Neural progenitor cell (in vitro differentiated cells): Measurements from ENCODE around the gene OR10G7. TPM values are rescaled to one million over a fixed set of nuclear protein-coding genes. Genes with fewer than 3 reads are reported as not detected.

Source experiments
- DNase-seq: peaks from one replicate; pipeline ENCODE4 v3.0.0-alpha.2; 2016; ENCODE audit warnings: low spot score
- H2AFZ ChIP-seq: fragments of 200-600 bp; sonication (generic); replicated peaks from 2 replicates; pipeline ENCODE4 v1.6.1; 2016; ENCODE audit warnings: antibody characterized with exemption
- H3F3A ChIP-seq: fragments of 200-600 bp; sonication (generic); 2 replicates; pipeline ENCODE4 v1.6.1; 2016; ENCODE audit warnings: antibody characterized with exemption, low read depth
- H3K27ac ChIP-seq: fragments of 200-600 bp; sonication (generic); 2 replicates; pipeline ENCODE4 v1.5.1; 2016; ENCODE audit warnings: mild to moderate bottlenecking
- H3K27me3 ChIP-seq: fragments of 200-600 bp; sonication (generic); 2 replicates; pipeline ENCODE4 v1.6.1; 2016; ENCODE audit warnings: mild to moderate bottlenecking, moderate library complexity
- H3K36me3 ChIP-seq: fragments of 200-600 bp; sonication (generic); 2 replicates; pipeline ENCODE4 v1.5.1; 2016
- H3K4me1 ChIP-seq: fragments of 200-600 bp; sonication (generic); 2 replicates; pipeline ENCODE4 v1.6.1; 2016; ENCODE audit warnings: mixed run types
- H3K4me2 ChIP-seq: fragments of 200-600 bp; sonication (generic); 2 replicates; pipeline ENCODE4 v1.6.1; 2016
- H3K4me3 ChIP-seq: fragments of 200-600 bp; sonication (generic); 2 replicates; pipeline ENCODE4 v1.5.1; 2016
- H3K79me2 ChIP-seq: fragments of 200-600 bp; sonication (generic); 2 replicates; pipeline ENCODE4 v1.6.1; 2016; ENCODE audit warnings: low read depth
- H3K9ac ChIP-seq: fragments of 200-600 bp; sonication (generic); 2 replicates; pipeline ENCODE4 v1.6.1; 2016
- H3K9me3 ChIP-seq: fragments of 200-600 bp; sonication (generic); 2 replicates; pipeline ENCODE4 v1.5.1; 2016; ENCODE audit warnings: low read depth
- H4K20me1 ChIP-seq: fragments of 200-600 bp; sonication (generic); 2 replicates; pipeline ENCODE4 v1.6.1; 2016; ENCODE audit warnings: low read depth
- H3K27ac Mint-ChIP-seq: 3 replicates; pipeline ENCODE4 v1.8.0; 2021; ENCODE audit warnings: mixed read lengths
- H3K27me3 Mint-ChIP-seq: 2 replicates; pipeline ENCODE4 v1.8.0; 2022; ENCODE audit warnings: low read depth, mild to moderate bottlenecking, inconsistent platforms, moderate library complexity, mixed read lengths; ENCODE audit not compliant: insufficient read depth
- H3K36me3 Mint-ChIP-seq: 3 replicates; pipeline ENCODE4 v1.8.0; 2021; ENCODE audit warnings: mixed read lengths
- H3K4me1 Mint-ChIP-seq: 3 replicates; pipeline ENCODE4 v1.8.0; 2021; ENCODE audit warnings: mixed read lengths
- H3K4me3 Mint-ChIP-seq: 3 replicates; pipeline ENCODE4 v1.8.0; 2021; ENCODE audit warnings: mild to moderate bottlenecking, moderate library complexity, mixed read lengths
- H3K9me3 Mint-ChIP-seq: 3 replicates; pipeline ENCODE4 v1.8.0; 2020; ENCODE audit warnings: mixed read lengths
- CTCF ChIP-seq: fragments of 200-600 bp; sonication (generic); IDR thresholded peaks from 2 replicates; pipeline ENCODE4 v1.5.1; 2017; ENCODE audit warnings: antibody characterized with exemption, mild to moderate bottlenecking
- EZH2 ChIP-seq: fragments of 200-600 bp; sonication (generic); IDR thresholded peaks from 2 replicates; pipeline ENCODE4 v1.6.1; 2017; ENCODE audit warnings: antibody characterized with exemption, mild to moderate bottlenecking, moderate library complexity
- EZH2phosphoT487 ChIP-seq: fragments of 200-600 bp; sonication (generic); IDR thresholded peaks from 2 replicates; pipeline ENCODE4 v1.6.1; 2017; ENCODE audit warnings: antibody characterized with exemption
- total RNA-seq: library from RNA; depleted of rRNA; stranded (reverse); fragments of >200 nt; gene quantifications from 2 replicates; pipeline ENCODE4 v1.2.3, GENCODE V29; 2015; ENCODE audit warnings: low replicate concordance

The OR10G7 gene
- total RNA-seq, 1 donor from 2014 or later: not detected

GRCh38 chr11:124082371-124082770, 41.2 kb upstream of the OR10G7 start:
- no peak for DNase-seq
- no peaks in the 10 kb centered on the region for H3K9me3 ChIP-seq
- H3K9me3 Mint-ChIP-seq: no peaks in the 10 kb centered on the region
- H4K20me1 ChIP-seq: no peaks in the 10 kb centered on the region
- no peak overlapping the region for H3K4me3 ChIP-seq
- H3K27me3 ChIP-seq: no peaks in the 10 kb centered on the region
- TF ChIP-seq EZH2 (no peak), EZH2phosphoT487 (no peak), CTCF (no peak)
- H3F3A ChIP-seq: no peaks in the 10 kb centered on the region
- H2AFZ ChIP-seq: no peak overlapping the region
- no peak overlapping the region for H3K9ac ChIP-seq
- no peaks in the 10 kb centered on the region for H3K27me3 Mint-ChIP-seq
- H3K36me3 ChIP-seq: no peaks in the 10 kb centered on the region
- H3K79me2 ChIP-seq: no peaks in the 10 kb centered on the region
- H3K27ac ChIP-seq: no peak overlapping the region
- H3K4me1 Mint-ChIP-seq: peaks cover 36% of the 10 kb centered on the region
- no peaks in the 10 kb centered on the region for H3K36me3 Mint-ChIP-seq
- H3K4me3 Mint-ChIP-seq: no peak overlapping the region
- peak overlapping the region; percentile 12 for H3K27ac Mint-ChIP-seq
- no peak overlapping the region for H3K4me2 ChIP-seq
- H3K4me1 ChIP-seq: no peaks in the 10 kb centered on the region

GRCh38 chr11:124081483-124081882, 40.4 kb upstream of the OR10G7 start:
- H3K9me3 Mint-ChIP-seq: no peaks in the 10 kb centered on the region
- DNase-seq: no peak
- TF ChIP-seq EZH2phosphoT487: no peak
- no peak for TF ChIP-seq EZH2
- TF ChIP-seq CTCF: no peak
- Histone ChIP-seq H3K4me1 (no peaks in the 10 kb centered on the region), H3F3A (no peaks in the 10 kb centered on the region), H3K27me3 (no peaks in the 10 kb centered on the region), H3K9ac (no peak overlapping the region), H3K4me2 (no peak overlapping the region), H3K9me3 (no peaks in the 10 kb centered on the region), H3K79me2 (no peaks in the 10 kb centered on the region), H4K20me1 (no peaks in the 10 kb centered on the region), H3K4me3 (no peak overlapping the region), H3K27ac (no peak overlapping the region), H3K36me3 (no peaks in the 10 kb centered on the region), H2AFZ (no peak overlapping the region)
- no peak overlapping the region for H3K27ac Mint-ChIP-seq
- no peak overlapping the region for H3K4me3 Mint-ChIP-seq
- H3K36me3 Mint-ChIP-seq: no peaks in the 10 kb centered on the region
- peaks cover 28% of the 10 kb centered on the region for H3K4me1 Mint-ChIP-seq
- no peaks in the 10 kb centered on the region for H3K27me3 Mint-ChIP-seq

DNA sequence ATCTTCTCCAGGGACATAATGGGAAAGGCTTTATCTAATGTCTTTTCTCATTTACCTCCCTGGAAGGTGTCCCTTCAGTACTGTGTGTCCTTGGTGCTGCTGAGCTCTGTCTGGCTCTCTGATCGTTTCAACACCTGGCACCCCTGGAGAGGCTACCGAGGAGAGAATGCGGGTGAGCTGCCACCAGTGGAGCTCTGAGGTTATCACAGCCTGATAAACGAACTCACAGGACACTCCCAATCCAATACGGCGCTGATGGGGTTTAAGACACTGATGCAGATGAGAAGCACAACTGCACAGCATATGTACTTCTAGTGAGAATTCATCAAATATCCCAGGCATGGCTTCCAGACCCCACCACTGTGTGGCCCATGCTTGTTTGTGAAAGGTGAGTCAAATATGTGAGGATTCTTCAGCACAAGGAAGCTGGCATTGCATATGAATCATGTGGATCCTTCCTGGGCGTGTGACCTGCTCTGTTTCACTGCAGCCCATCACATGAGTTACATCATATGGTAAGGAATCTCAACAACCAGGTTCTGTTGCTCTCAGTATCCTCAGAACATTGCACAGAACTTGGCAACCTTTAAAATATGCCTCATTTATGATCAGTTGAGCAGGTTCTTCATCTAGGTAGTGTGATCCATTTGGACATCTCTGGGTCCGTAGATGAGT, 39.3 kb upstream of the OR10G7 start:
- Histone ChIP-seq H3K79me2 (no peaks in the 10 kb centered on the region), H3F3A (no peaks in the 10 kb centered on the region), H3K4me3 (no peak overlapping the region), H3K9me3 (no peaks in the 10 kb centered on the region), H3K27me3 (no peaks in the 10 kb centered on the region), H3K27ac (no peak overlapping the region), H3K4me1 (no peaks in the 10 kb centered on the region), H3K9ac (no peak overlapping the region), H3K4me2 (no peak overlapping the region), H2AFZ (no peak overlapping the region), H3K36me3 (no peaks in the 10 kb centered on the region), H4K20me1 (no peaks in the 10 kb centered on the region)
- Mint-ChIP-seq H3K36me3 (no peaks in the 10 kb centered on the region), H3K27ac (no peak overlapping the region), H3K27me3 (no peaks in the 10 kb centered on the region), H3K4me1 (peaks cover 18% of the 10 kb centered on the region), H3K4me3 (no peak overlapping the region), H3K9me3 (no peaks in the 10 kb centered on the region)
- no peak for DNase-seq
- TF ChIP-seq EZH2phosphoT487: no peak
- no peak for TF ChIP-seq EZH2
- no peak for TF ChIP-seq CTCF
